H1 (cell line): ENCODE results near the gene MZF1. TPM values are rescaled to one million over a fixed set of nuclear protein-coding genes. Genes with fewer than 3 reads are reported as not detected.

Experiments used
- CTBP2 ChIP-seq: IDR thresholded peaks from 2 replicates; pipeline ENCODE4 v1.7.0; 2011; ENCODE audit warnings: borderline replicate concordance, mild to moderate bottlenecking, moderate library complexity, mixed read lengths, low read length; ENCODE audit not compliant: insufficient read depth, insufficient read length
- JUN ChIP-seq: IDR thresholded peaks from 2 replicates; pipeline ENCODE4 v1.6.1; 2011; ENCODE audit warnings: low read depth, mild to moderate bottlenecking, improper control_type of control experiment, low read length
- KDM4A ChIP-seq: IDR thresholded peaks from one replicate; pipeline ENCODE4 v1.7.1; 2012; ENCODE audit warnings: low read depth, mild to moderate bottlenecking, moderate library complexity, low read length, inconsistent platforms; ENCODE audit not compliant: severe bottlenecking
- ZNF274 ChIP-seq: IDR thresholded peaks from 2 replicates; pipeline ENCODE4 v1.7.0; 2012; ENCODE audit warnings: low read length, borderline replicate concordance; ENCODE audit errors: extremely low read depth
- polyA plus RNA-seq, 7 experiments: library from polyadenylated mRNA; depleted of rRNA in 3 of 7; stranded (reverse) in 5 of 7; unstranded in 2 of 7; fragments of >200 nt in 5 of 7; fragments of 200-250 nt in 2 of 7; gene quantifications; 1 replicate in 5 of 7; 2 replicates in 1 of 7; 4 replicates in 1 of 7; pipeline versions ENCODE4 v1.2.1 to v1.2.3, GENCODE V29; 2011 to 2013; ENCODE audit warnings: missing spikeins in 2 of 7, mixed read lengths in 2 of 7
- total RNA-seq: library from RNA; stranded (reverse); fragmentation: NEBNext Ultra II Directional; extraction: Animal tissue kit (Norgen Biotek cat#: 25700); gene quantifications from 2 replicates; pipeline ENCODE4 v1.2.1, GENCODE V29; 2021

MZF1 gene
- total and polyA plus RNA-seq, 2 of the 8 experiments (the other 6 are each of a cell fraction or from before 2014, with no cell fraction given): 15.2 to 25.0 TPM

DNA sequence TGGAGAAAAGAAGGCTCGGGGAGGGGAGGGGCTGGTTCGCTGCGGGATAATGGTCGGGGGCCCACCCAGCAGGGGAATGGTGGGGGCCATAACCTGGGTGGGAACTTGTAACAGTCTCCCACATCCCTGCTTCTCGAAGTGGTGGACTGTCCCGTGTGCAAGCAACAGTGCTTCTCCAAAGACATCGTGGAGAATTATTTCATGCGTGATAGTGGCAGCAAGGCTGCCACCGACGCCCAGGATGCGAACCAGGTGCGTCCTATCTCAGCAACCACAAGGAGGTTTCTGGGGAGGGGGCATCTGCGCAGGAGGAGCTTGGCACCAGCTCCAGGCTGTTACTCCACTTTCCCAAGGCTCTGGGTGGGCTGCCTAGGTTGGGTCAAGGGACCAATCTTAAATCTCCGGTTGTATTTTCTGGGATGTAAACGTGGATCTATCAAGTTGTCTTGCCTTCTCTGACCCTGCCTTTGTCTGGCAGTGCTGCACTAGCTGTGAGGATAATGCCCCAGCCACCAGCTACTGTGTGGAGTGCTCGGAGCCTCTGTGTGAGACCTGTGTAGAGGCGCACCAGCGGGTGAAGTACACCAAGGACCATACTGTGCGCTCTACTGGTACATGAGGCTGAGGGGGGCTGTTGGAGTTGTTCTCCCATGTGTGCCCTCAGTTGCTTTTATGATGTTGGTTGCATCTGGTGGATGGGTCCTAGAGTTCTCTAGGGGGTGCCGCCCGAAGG lies 27.7 kb downstream of the MZF1 start (continued):
- TF ChIP-seq KDM4A: no peak
- no peak for TF ChIP-seq JUN
- TF ChIP-seq CTBP2: no peak
- TF ChIP-seq ZNF274: no peak
- TF ChIP-seq, all 59 proteins: peak for 5
